ENCODE results near the gene POU2F1. TPM values are rescaled to one million over a fixed set of nuclear protein-coding genes. Genes with fewer than 3 reads are reported as not detected.

Gene POU2F1
- total RNA-seq, 6 donors from 2014 or later, result 9.1 to 26.8 (median 15.6) TPM

DNA sequence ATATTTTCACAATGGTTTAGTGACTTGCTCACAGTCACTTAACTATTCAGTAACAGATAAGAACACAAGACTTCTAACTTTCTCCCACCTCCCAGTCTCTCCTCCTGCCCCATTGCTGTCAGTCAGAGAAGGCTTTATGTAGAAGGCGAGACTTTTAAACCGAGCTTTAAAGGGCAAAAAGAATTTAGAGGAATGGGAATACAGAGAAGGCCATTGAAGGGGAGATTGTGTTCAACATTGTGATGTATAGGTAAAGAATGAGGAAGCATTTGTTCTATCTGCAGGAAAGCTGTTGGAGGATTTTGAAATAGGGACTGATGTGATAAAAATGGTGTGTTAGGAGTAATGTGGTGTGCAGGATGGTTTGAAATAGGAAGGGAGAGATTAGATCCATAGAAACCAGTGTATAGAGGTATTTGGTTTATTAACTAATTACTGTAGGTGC, 7.3 kb downstream of the POU2F1 start:
- Histone ChIP-seq H3K4me3 (no peak overlapping the region), H3K27ac (no peak overlapping the region), H3K4me1 (peaks cover 18 to 60% (median 33%) of the 10 kb centered on the region in 4 donors), H3K36me3 (no peaks in the 10 kb centered on the region), H3K27me3 (no peaks in the 10 kb centered on the region), H3K9me3 (no peaks in the 10 kb centered on the region)
- TF ChIP-seq POLR2AphosphoS5 (IDR thresholded peaks at IDR 0.05), result no peak
- no peak for TF ChIP-seq CTCF (IDR thresholded peaks at IDR 0.05)
- no peak for TF ChIP-seq EP300 (IDR thresholded peaks at IDR 0.05)
- no peak for TF ChIP-seq POLR2A (IDR thresholded peaks at IDR 0.05)
- WGBS, 2 donors, result 62 to 79% methylated on average over 2 of the region's 2 CpGs
- ATAC-seq (ENCODE audit: low FRiP score in 2 of 2), result no peak
- no peak for DNase-seq

DNA sequence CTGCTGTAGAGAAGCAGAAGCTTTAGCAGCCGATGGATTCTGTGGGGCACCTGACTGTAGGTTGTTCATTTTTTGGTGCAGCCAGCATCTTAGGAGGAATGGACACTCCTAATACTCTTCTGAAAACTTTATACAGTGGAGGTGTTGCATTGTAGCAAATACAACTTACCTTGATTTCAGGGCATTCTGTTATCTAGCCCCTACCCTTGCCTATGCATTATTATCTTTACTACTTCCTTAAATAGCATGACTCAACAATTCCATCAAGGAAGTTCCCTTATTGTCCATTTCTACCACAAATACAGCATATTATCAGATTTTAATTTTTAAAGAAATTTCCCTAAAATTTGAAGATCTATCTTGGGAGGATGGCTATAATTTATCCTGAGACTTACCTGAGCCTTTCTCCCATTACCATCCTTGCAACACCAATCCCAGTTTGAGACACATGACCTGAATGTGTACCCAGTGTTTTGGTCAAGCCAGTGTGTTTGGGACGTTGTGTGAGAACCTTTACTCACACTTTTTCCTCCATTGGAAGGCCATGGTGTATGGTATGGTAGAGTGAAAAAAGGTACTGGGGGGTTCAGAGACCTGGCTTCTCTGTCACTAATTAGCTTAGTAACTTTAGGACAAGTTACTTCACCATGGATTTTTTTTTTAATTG, 9.2 kb downstream of the POU2F1 start:
- H3K9me3 ChIP-seq, result no peaks in the 10 kb centered on the region
- peak overlapping the region in 1 of 4 donors; percentile 31 for H3K27ac ChIP-seq
- no peak for DNase-seq
- TF ChIP-seq EP300 (IDR thresholded peaks at IDR 0.05), result no peak
- no peak for TF ChIP-seq POLR2AphosphoS5 (IDR thresholded peaks at IDR 0.05)
- TF ChIP-seq CTCF (IDR thresholded peaks at IDR 0.05), result no peak
- no peak for TF ChIP-seq POLR2A (IDR thresholded peaks at IDR 0.05)
- no peaks in the 10 kb centered on the region for H3K36me3 ChIP-seq
- H3K27me3 ChIP-seq, result no peaks in the 10 kb centered on the region
- peak in 1 of 2 donors; percentile 56 for ATAC-seq (ENCODE audit: low FRiP score in 2 of 2)
- H3K4me3 ChIP-seq, result no peak overlapping the region
- peaks cover 13 to 44% (median 26%) of the 10 kb centered on the region in 4 donors for H3K4me1 ChIP-seq
- WGBS, 2 donors, result 60 to 65% methylated on average over 2 of the region's 2 CpGs

DNA sequence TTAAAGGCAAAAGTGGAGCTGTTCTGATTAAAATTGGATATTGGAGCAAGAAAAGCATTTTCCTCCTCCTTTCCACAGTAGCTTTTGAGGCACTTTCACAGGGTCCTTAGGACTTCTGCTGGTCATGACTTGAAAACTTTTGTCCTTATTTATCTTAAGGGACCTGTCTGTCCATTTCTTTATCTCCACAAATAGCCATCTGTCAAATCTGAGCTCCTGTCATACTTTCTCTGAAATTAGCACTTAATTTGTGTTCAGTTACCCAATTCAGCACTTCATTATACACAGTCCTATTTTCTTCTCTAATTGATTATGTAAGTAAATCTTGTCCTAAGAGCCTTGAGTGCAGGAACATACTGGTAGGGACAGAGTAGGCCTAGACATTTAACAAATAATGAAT, 9.8 kb downstream of the POU2F1 start:
- H3K9me3 ChIP-seq, result no peaks in the 10 kb centered on the region
- no peak overlapping the region for H3K4me3 ChIP-seq
- peaks cover 13 to 38% (median 27%) of the 10 kb centered on the region in 4 donors for H3K4me1 ChIP-seq
- TF ChIP-seq CTCF (IDR thresholded peaks at IDR 0.05) (no peak), EP300 (IDR thresholded peaks at IDR 0.05) (no peak), POLR2A (IDR thresholded peaks at IDR 0.05) (no peak), POLR2AphosphoS5 (IDR thresholded peaks at IDR 0.05) (no peak)
- no peak for ATAC-seq (ENCODE audit: low FRiP score in 2 of 2)
- H3K27me3 ChIP-seq, result no peaks in the 10 kb centered on the region
- DNase-seq, result no peak
- H3K27ac ChIP-seq, result peak overlapping the region in 1 of 4 donors; percentile 31
- no peaks in the 10 kb centered on the region for H3K36me3 ChIP-seq

DNA sequence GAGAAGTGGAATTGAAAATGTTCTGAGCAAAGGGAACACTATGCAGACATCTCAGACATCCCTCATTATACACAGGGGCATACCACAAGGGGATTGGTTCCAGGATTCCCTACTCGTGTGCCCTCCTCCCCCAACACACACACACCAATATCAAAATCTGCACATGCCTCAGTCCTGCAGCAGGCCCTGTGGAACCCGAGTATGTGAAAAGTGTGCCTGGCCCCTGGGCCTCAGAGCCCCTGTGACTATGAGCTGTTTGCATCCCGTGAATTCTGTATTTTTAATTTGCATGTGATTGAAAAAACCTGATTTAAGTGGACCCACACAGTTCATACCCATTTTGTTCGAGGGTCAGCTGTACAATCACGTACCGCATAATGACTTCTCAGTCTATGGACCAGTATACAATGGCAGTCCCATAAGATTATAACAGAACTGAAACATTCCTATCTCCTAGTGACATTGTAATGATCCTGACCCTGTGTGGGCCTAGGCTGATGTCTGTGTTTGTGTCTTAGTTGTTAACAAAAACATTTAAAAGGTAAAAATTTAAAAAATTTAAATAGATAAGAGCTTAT, 11.3 kb downstream of the POU2F1 start:
- H3K9me3 ChIP-seq, result no peaks in the 10 kb centered on the region
- H3K27me3 ChIP-seq, result no peaks in the 10 kb centered on the region
- TF ChIP-seq EP300 (IDR thresholded peaks at IDR 0.05) (no peak), POLR2A (IDR thresholded peaks at IDR 0.05) (no peak), CTCF (IDR thresholded peaks at IDR 0.05) (no peak), POLR2AphosphoS5 (IDR thresholded peaks at IDR 0.05) (no peak)
- H3K4me3 ChIP-seq, result no peak overlapping the region
- no peak overlapping the region for H3K27ac ChIP-seq
- ATAC-seq (ENCODE audit: low FRiP score in 2 of 2) (no peak), DNase-seq (no peak)
- WGBS, 2 donors, result 92 to 97% methylated on average over 6 of the region's 6 CpGs
- H3K4me1 ChIP-seq, result peaks cover 3 to 27% (median 20%) of the 10 kb centered on the region in 4 donors
- H3K36me3 ChIP-seq, result no peaks in the 10 kb centered on the region

Data from upper lobe of left lung (tissue), 6 donors.